ENCODE data around the gene CHD5. TPM values are rescaled to one million over a fixed set of nuclear protein-coding genes. Genes with fewer than 3 reads are reported as not detected.

CHD5 gene
- polyA plus RNA-seq, 3 donors = 0.09 to 0.16 (median 0.11) TPM

GRCh38 chr1:6127587-6128163, 52.4 kb downstream of the CHD5 start:
- H3K27ac ChIP-seq (ENCODE audit: low read depth, low read length) = no peak overlapping the region
- WGBS, 3 donors = 16 to 21% (median 17%) methylated on average over 35 to 41 of the region's 41 CpGs

GRCh38 chr1:6126521-6127067, 53.5 kb downstream of the CHD5 start:
- no peak overlapping the region for H3K27ac ChIP-seq (ENCODE audit: low read depth, low read length)
- 77 to 93% (median 89%) methylated on average over 15 to 16 of the region's 16 CpGs for WGBS, 3 donors

- no peak overlapping the region for H3K27ac ChIP-seq (ENCODE audit: low read depth, low read length)
- 70 to 83% (median 77%) methylated on average over 9 to 13 of the region's 13 CpGs for WGBS, 3 donors
These were observed 54.1 kb downstream of the CHD5 start for GRCh38 chr1:6126028-6126427.

DNA sequence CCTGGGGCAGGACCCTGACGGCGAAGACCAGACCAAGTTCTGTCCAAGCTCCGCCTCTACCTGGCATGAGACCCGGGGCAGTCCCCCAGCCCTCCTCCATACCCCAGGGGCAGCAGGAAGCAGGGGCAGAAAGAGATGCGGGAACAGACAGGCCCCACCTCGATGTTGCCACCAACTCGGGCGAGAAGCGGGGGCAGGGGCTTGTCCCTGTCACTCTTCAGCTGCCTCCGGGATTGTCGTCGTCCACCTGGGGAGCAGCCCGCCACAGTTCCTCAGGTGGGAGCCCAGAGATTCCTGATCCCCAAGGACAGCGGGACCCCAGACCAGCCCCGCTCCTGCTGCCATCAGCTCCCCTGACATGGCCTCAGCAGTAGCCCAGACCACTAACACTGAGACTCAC, 54.8 kb downstream of the CHD5 start:
- 60 to 82% (median 81%) methylated on average over 15 of the region's 15 CpGs for WGBS, 3 donors
- no peak overlapping the region for H3K27ac ChIP-seq (ENCODE audit: low read depth, low read length)

GRCh38 chr1:6124746-6125365, 55.3 kb downstream of the CHD5 start:
- WGBS, 3 donors = 82 to 91% (median 87%) methylated on average over 19 to 21 of the region's 21 CpGs
- no peak overlapping the region for H3K27ac ChIP-seq (ENCODE audit: low read depth, low read length)

- no peak overlapping the region for H3K27ac ChIP-seq (ENCODE audit: low read depth, low read length)
- 83 to 89% (median 85%) methylated on average over 11 to 12 of the region's 12 CpGs for WGBS, 3 donors
These were observed 55.8 kb downstream of the CHD5 start for GRCh38 chr1:6124341-6124740.

DNA sequence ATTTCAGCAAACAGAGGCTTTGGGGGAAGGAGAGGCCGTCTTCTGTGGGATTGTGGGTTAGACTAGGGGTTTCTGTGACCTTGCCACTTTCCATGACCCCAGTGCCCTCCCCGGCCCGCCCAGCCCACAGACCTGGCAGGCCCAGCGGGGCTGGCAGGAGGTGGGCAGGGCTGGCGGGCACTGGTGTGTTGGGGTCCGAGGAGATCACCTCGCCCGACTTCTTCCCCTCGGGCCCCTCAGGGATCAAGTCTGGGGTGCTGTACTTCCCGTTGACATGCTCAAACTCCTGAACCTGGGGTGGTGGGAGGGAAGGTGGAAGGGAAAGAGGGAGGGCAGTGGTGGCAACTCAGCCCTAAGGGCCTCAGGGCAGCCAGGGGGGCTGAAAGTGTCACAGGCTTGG, 56.3 kb downstream of the CHD5 start:
- WGBS, 3 donors = 68 to 72% (median 69%) methylated on average over 10 of the region's 10 CpGs
- no peak overlapping the region for H3K27ac ChIP-seq (ENCODE audit: low read depth, low read length)

GRCh38 chr1:6123083-6123482, 57.0 kb downstream of the CHD5 start:
- 47 to 79% (median 49%) methylated on average over 7 of the region's 7 CpGs for WGBS, 3 donors
- H3K27ac ChIP-seq (ENCODE audit: low read depth, low read length) = no peak overlapping the region

DNA sequence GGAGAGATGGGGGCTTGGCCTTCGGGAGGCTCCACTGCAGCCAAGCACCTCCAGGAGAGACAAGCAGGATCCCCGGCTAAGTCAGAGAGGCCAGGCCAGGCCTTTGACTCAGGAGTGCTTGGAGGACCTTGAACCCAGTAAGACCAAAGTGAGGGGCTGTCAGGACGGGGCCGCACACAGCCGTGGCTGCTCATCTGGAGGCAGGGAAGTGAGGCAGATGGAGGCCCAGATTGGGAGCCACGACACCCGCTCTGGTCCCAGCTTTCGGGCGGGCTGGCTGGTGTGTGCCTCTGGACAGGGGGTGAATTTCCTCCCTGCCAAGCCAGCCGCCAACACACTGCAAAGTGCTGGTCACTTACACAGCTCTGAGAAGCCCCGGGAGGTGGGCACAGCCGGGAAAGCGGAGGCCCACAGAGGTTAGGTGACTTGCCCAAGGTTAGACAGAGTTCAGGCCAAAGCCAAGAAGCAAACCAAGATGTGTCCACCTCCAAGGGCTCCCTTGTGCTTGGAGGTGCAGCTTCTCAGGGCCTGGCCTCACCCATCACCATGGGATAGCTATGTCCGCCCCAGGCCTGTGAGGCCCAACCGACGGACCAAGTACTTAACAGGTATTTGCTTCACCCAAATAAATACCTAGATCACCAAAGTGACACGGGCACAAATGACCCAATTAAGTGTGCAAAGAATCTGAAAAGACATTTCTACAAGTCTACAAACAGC, 58.3 kb downstream of the CHD5 start:
- 90 to 93% (median 91%) methylated on average over 17 of the region's 17 CpGs for WGBS, 3 donors

GRCh38 chr1:6121021-6121421, 59.1 kb downstream of the CHD5 start:
- H3K27ac ChIP-seq (ENCODE audit: low read depth, low read length) = no peak overlapping the region
- 80 to 90% (median 90%) methylated on average over 16 to 18 of the region's 18 CpGs for WGBS, 3 donors

More for the DNA sequence above, 58.3 kb downstream of the CHD5 start:
- H3K27ac ChIP-seq (ENCODE audit: low read depth, low read length) = no peak overlapping the region

- 71 to 82% (median 73%) methylated on average over 3 of the region's 3 CpGs for WGBS, 3 donors
- no peak overlapping the region for H3K27ac ChIP-seq (ENCODE audit: low read depth, low read length)
These were observed 61.7 kb downstream of the CHD5 start for GRCh38 chr1:6118415-6118814.

DNA sequence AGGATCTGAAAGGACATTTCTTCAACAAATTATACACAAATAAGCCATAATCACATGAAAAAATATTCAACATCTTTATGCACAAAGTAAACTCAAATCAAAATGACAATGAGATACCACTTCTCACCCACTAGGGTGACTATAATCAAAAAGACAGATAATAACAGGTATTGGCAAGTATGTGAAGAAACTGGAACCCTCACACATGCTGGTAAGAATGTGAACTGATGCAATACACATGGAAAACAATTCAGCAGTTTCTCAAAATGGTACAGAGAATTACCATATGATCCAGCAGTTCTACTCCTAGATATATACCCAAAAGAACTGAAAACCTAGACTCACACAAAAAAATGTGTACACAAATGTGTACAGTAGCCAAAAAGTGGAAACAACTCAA, 62.5 kb downstream of the CHD5 start:
- H3K27ac ChIP-seq (ENCODE audit: low read depth, low read length) = no peak overlapping the region

DNA sequence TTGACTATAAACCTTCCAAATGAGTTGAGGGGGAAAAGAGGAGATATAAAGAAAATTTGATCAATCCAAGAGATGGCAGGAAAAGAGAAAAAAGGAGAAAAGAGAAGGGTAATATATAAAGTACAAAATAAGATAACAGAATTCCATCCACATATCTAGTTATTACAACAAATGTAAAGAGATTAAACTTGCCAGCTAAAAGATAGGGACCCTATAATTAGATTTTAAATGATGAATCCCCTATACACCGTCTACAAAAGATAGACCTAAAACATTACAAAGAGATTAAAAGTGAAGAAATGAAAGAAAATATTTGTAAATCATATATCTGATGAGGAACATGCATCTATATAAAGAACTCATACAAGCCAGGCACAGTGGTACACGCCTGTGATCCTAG, 63.1 kb downstream of the CHD5 start:
- 82 to 95% (median 93%) methylated on average over 2 of the region's 2 CpGs for WGBS, 3 donors
- no peak overlapping the region for H3K27ac ChIP-seq (ENCODE audit: low read depth, low read length)

DNA sequence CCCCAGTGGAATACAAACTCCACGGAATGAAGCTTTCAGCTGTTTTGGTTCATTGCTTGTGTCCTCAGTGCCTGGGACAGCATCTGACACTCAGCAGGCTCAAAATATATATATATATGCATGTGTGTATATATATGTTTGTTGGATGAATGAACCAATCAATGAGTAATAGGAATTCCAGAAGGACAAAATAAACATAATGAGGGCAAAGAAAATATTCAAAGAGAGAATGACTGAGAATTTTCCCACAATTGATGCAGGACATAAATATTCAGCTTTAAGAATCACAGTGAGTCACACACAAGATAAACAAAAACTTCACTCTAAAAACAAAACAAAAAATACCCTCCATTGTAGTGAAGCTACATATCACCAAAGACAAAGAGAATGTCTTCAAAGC, 64.0 kb downstream of the CHD5 start:
- H3K27ac ChIP-seq (ENCODE audit: low read depth, low read length) = no peak overlapping the region
- 50 to 69% (median 61%) methylated on average over 1 of the region's 1 CpG for WGBS, 3 donors

GRCh38 chr1:6113745-6114144, 66.4 kb downstream of the CHD5 start:
- WGBS, 3 donors = 85 to 91% (median 88%) methylated on average over 14 of the region's 14 CpGs

GRCh38 chr1:6113116-6113515, 67.0 kb downstream of the CHD5 start:
- no peak overlapping the region for H3K27ac ChIP-seq (ENCODE audit: low read depth, low read length)
- WGBS, 3 donors = 46 to 68% (median 58%) methylated on average over 10 of the region's 10 CpGs

More at GRCh38 chr1:6113745-6114144, 66.4 kb downstream of the CHD5 start:
- H3K27ac ChIP-seq (ENCODE audit: low read depth, low read length) = no peak overlapping the region

GRCh38 chr1:6112690-6113005, 67.5 kb downstream of the CHD5 start:
- WGBS, 3 donors = 49 to 87% (median 68%) methylated on average over 5 of the region's 5 CpGs
- H3K27ac ChIP-seq (ENCODE audit: low read depth, low read length) = no peak overlapping the region

DNA sequence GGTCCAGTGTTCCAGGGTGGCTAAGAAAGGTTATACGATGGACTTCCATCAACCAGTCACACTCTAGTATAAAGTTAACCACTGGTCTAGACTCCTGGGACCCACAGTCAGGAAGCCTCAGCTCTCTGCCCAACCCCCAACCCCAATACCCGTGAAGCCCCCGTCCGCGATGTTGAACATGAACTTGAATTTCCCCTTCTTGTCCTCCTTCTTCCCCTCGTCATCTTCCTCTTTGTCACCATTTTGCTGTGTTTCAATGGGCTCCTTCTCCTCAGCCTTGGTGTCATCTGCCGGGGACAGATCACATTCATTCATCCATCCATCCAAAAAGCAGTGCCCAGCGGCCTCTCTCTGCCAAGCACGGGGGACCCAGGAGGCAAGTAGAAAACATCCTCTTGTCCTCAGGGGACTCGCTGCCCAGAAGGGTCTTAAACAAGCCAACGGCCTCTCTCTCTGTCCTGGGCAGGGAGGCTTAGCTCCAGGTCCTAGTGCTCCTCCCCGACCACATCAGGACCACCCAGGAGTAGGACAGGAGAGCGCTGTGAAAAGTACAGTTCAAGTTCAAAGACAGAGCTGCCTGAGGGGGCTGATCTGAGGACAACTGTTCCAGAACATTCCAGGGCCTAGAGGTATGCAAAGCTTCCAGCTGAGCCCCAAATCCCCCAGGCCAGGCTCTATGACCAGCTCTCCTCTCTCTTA, 68.0 kb downstream of the CHD5 start:
- 76% methylated on average over 13 of the region's 13 CpGs for WGBS, 3 donors
- H3K27ac ChIP-seq (ENCODE audit: low read depth, low read length) = no peak overlapping the region

DNA sequence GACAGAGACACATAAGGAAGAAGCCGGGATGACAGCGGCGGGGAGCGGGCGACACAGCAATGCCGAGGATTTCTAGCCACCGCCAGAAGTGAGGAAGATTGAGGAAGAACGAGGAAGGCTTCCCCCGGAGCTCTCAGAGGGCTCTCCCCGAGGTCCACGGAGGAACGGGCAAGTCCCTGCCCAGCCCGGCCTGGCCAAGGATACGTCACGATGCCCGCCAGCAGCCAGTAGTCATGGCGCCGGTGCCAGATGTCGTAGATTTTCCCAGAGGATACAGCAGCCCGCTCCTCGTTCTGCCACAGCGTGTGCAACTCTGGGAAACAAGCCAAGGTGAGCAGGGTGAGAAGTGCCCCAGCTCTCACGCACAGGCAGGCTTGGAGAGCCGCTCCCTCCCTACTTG, 68.5 kb downstream of the CHD5 start:
- 75 to 86% (median 84%) methylated on average over 24 of the region's 24 CpGs for WGBS, 3 donors
- H3K27ac ChIP-seq (ENCODE audit: low read depth, low read length) = no peak overlapping the region
